VCaP (cell line): ENCODE measurements around the gene AUP1.

Source experiments
- H3K27ac ChIP-seq: fragments of 450-650 bp; 2 replicates; pipeline ENCODE4 v1.5.1; 2017
- CTCF ChIP-seq: fragments of 450-650 bp; conservative IDR thresholded peaks from 2 replicates; pipeline ENCODE4 v1.5.1; 2017; ENCODE audit warnings: mild to moderate bottlenecking, moderate library complexity

AUP1 gene

GRCh38 chr2:74507926-74508520 is 21.5 kb downstream of the AUP1 start:
- TF ChIP-seq CTCF = no peak
- H3K27ac ChIP-seq = peak overlapping the region; percentile 98

GRCh38 chr2:74507145-74507925 is 22.2 kb downstream of the AUP1 start, which contains the start of gene PCGF1:
Gene PCGF1, minus strand, starts transcription at chr2:74507695. Its CDS starts 27 bp downstream, at chr2:74507668.
- peak; percentile 53 for TF ChIP-seq CTCF
- H3K27ac ChIP-seq = peak within 1 kb of the TSS; percentile 98

- peak overlapping the region; percentile 98; the same call in 1 of the 2 replicates for H3K27ac ChIP-seq
- TF ChIP-seq CTCF = no peak
Measured at GRCh38 chr2:74505448-74506246, 23.9 kb downstream of the AUP1 start.

GRCh38 chr2:74504591-74504990 is 24.9 kb downstream of the AUP1 start:
- TF ChIP-seq CTCF = no peak
- no peak overlapping the region for H3K27ac ChIP-seq

GRCh38 chr2:74503506-74504475 is 25.7 kb downstream of the AUP1 start:
- no peak for TF ChIP-seq CTCF
- no peak overlapping the region for H3K27ac ChIP-seq

- TF ChIP-seq CTCF = no peak
- H3K27ac ChIP-seq = no peak overlapping the region
Measured at GRCh38 chr2:74502720-74503505, 26.6 kb downstream of the AUP1 start.
